ENCODE measurements around the gene PAX5.

The PAX5 gene

DNA sequence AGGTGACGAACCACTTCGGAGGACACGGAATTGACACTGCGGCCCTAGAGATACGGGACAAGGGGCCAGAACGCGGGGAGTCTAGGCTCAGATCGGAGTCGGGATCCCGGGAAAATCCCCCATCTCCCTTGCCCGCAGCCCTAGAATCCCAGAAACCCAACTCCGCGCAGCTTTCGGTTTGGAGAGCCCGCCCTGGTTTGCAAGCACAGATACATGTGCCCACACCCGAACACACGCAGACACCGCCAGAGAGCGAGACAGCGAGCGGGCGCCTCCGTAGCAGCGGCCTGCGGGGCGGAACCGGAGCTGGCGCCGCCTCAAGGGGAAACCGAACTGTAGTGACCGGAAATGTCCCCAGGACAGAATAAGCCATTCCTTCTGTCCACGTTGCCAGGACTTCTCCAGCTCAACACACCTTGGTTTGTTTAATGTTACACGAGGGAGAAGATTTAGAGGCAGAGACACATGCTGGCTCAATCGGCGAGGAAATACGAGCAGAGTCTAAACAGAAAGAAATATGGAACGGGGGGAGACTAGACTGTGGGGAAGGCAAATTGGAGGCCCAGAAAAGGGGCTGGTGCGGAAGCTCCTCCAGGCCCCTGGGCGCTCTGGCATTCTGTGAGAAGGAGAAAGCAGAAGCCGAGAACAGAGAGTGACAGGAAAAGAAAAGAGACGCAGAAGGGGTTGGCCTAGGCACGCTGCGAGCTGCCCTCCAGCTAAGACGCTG lies 2.9 kb upstream of the PAX5 start:
- DNase-seq = peak; percentile 25

DNA sequence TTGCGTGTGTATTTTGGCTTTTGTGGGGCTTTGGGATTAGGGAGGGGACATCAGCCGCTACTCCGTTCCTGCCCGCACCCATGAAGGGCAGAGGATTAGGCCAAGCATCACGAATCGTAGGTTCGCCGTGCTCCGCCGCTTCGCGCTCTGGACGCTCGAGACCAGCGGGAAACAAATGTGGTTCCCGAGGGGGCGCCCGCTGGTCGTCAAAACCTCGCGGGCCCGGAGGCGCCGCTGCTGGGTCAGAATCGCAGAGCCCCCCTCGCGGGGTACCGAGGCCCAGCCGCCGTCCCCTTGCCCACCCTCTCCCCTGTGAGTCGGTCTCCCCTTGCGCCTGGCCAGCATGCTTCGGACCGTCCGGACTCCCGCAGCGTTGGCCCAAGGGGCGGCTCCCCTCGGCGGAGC lies 2.3 kb upstream of the PAX5 start:
- DNase-seq = no peak

DNA sequence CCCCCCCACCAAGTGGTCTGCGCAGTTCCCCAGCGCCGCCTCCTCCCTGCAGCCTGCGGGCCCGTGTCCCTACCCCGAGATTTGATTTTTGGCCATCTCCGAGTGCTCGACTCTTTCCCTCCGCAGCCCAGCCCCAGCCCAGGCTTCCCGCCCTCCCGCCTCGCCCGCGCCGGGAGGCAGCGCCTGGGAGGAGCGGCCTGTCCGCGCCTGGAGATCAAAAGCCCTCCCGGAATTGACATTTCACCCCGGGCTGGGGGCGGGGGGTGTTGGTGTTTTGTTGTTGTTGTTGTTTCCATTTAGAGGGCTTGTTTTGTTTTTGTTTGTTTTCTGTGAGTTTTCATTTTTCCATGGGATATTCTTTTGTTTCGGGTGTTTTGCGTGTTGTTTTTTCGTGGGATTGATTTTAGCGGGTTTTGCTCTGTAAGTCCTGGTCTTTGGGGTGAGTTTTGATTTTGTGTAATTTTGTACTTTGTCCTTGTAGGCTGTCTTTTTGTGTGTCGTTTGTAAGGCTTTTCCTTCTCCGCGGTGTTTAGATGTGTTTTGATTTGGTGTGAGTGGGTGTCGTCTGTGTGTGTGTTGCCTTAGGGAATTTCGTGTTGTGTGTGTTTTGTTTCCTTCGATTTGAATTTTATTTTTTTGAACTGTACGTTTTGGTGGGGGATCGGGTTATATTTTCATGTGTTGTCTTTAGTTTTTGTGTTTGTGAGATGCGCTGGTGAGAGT lies 1.7 kb upstream of the PAX5 start:
- no peak for DNase-seq

DNA sequence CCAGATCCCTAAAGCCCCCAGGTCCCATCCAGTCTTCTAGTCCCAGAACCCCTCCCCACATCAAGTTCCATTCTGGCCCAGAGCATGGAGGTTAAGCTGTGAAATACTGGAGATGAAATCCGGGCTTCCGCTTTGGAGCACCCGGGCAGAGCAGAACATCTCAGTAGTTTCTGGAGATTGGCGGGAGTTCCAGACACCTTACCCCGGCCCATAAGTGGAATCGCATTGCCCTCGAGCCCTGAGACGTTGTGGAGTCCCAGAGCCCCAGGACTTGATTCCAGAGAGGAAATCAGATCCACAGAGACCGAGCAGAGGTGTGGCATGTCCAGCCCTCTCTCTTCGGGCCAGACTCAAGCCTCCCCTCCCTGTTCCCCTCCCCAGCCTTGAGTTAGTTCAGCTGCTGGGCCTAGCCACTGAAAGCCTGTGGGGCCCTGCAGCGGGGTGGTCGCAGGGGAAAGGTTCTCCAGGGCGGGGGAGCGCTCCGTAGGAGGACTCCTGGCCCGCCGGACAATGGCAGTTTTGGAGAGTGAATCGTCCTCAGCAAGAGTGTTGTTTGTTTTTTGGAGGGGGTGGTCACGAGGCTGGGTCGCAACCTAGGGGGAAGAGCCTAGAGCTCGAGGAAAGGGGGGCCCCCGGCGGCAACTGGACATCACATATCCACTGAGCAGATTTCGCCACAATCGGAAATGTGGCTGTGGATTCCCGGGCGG lies 1.0 kb upstream of the PAX5 start:
- no peak for DNase-seq

DNA sequence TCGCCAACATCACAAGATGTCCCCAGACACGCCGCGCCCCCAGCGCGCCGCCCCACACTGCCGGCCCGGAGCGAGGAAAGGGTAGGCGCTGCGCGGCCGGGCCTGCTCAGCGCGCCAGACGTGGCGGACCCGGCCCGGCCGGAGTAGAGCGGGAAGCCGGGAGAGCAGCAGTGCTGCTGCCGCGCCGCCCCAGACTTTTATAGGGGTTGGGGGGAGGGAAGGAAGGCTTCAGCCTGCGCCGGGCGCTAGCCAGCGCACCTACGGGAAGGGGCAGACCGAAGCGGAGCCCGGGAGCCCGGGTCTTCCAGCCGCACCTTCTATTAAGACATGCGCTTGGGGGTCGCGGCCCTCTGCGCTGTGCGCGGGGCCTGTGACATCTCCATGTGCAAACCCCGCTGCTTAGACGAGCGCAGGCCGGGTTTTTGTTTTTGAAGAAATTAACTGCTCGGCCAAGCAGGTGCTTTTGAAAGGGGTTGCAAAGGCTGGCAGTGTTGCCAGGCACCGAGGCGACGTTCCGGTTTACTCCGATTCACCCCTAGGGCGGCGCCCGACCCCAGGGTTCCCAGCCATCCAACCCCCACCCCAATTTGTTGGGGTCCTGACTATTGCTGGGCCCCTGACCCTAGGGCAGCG lies 353 bp upstream of the PAX5 start:
- DNase-seq = no peak

DNA sequence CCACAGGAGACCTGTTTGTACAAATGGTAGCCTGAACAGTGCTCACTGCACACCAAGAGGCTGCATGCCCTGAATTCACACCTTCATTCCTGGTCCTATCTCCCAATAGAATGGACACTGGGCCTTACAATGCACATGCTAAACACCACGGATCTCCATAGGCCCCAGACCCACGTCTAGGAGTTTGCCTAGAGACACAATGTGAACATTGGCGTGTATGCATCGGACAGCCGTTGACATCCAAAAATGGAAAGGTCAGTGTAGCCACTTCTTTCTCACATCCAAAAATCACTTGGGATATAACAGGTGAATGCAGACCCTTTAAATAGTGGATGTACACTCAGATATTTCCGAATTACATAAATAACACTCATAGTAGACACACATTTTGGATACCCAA lies 927 bp downstream of the PAX5 start:
- no peak for DNase-seq

DNA sequence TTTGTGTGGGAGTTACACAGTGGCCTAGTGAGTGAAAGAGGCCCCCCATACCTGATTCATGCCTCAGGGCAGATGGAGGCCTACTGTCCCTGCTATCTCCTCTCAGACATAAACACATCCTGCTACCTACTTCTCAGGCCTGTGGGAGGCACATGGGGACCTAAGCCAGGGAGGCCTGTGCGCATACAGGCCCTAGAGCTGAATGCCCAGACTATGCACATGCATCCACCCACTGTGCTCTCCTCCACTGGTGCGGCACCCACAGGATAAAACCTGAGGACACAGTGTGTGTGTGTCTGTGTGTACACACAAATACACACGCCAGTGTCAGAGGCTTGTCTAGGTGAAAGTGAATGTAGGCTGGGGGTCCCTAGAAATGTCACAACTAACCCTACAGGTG lies 1.4 kb downstream of the PAX5 start:
- DNase-seq = no peak

DNA sequence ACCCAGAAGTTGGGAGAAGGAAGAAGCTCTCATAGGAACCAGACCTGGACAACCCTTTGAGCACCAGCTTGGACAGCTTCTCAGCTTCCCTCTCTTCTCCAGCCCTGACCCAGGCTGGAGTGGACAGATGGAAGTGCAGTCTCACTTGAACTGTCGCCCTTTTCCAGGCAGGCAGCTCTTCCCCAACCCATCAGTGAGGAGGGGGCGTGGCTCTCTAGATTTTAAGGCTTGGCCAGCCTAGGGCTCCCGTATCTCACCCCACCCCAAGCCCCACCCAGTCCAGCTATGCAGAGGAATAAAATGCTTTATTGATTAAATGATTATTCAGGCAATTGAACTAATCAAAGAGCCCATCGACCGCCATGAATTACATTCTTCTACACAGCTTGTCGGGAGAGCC lies 2.2 kb downstream of the PAX5 start:
- DNase-seq = no peak

DNA sequence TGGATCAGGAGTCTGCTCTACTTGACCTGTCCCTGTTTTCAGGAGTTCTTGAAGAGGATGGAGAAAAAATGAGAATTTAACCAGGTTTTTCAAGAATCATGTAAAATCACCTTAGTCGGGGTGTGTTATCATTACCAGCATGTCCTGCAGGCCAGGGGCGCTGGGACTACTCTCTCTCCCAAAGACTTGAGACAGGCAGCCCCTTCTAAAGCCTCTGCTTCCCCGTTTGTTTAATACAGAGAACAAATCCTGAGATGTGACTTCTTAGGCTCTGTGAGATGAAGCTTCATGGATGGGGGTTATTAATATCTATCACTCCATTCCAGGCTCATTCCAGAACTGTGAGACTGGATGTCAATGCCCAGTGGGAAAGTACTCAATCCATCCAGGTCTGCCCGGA lies 3.0 kb downstream of the PAX5 start:
- no peak for DNase-seq

DNA sequence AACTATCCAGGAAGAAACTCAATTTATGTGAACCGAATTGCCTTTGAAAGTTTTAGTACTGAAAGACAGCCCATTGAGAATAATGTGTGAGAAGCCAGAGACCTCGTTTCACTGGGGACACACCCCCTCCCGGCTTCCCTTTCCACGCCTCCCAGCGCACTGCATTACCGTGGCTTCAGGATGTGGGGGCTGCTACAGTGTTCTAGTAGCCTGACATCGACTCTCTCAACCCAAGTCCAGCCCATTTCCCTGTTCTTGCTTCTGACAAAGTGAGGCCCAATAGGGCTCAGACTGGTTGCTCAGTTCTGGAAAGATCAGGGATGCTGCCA lies 3.5 kb downstream of the PAX5 start:
- DNase-seq = no peak

DNA sequence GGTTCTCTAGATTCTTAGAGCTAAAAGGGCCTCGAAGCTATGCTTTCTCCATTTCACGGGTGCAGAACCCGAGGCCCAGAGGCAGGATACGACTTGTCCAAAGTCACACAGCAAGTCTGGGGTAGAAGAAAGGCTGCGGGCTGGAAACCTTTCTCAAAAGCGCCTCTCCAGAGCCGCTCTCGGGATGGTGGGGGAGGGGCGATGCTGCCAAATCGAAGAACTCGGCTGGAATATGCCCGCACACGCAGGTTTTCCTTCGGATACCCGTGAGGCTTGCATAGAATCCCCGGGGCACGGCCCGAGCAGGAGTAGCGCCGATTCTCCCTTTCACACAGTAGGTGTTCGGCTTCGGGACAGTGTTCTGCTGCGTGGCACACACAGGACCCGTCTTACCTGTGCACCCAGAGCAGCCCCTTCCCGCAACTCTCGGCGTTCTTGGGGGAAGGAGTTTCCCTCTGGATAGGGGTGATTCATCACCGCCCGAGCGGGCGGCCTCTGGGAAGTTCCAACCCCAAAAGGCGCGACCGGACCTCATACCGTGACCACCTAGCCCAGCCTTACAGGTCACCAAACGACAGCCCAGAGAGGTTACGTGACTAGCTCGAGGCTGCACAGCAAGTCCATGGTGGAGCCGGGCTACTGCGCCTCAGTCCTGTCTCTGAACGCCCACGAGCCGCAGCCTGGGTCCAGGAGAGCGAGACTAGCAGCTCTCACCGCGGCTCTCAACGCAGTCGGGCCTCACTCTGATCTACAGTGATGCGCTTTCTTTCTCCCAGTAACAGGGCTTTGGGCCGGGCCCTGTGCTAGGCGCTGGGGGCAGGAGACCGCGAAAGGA lies 4.1 kb downstream of the PAX5 start:
- DNase-seq = no peak

DNA sequence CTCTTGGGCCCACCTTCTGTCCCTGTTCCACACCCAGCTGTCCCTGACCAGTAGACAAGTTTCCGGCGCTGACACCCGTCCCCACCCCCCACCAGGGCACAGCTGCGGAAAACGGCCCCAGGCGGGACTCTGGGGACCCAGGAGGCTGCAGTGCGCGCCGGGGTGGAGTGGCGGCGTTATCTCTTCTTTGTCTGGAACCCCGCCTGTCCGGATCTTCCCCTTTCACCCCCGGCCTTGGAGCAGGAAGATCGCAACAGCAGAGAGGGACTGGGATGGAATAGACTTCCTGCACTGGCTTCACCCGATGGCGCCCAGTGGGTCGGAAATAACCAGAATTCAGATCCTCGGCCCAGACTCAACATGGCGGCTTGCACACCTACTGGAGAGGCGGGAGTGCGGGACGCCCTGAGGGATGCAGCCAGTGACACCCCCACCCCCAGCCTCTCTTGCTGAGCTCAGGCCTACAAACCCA lies 4.7 kb downstream of the PAX5 start:
- no peak for DNase-seq

DNA sequence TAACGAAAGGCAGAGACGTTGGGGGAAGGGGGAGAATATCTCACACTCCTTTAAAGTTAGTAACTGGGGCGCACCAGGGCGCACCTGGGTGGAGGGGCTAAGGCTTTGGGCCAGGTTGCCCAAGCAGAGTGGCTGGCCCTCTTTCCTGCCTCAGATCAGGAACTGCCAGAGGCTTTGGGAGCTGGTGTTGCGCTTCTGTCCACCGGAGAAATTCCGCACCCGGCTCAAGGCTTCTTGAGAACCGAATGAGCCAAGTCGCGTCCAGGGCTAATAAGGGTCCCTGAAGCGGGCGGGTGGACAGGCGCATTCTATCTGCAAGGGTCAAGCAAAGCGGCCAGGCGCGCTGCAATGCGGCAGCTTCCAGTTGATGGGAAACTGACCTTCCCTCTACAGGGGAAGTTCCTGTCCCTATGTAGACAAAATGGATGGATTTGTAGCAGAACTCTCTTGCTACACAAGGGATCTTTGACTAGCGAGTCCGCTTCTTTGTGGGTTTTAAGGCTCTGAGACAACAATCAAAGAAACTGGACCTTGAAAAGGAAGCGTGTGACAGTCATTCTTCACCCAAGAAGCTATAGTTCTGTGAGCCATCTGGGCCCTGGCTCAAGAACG lies 5.5 kb downstream of the PAX5 start:
- DNase-seq = no peak

DNA sequence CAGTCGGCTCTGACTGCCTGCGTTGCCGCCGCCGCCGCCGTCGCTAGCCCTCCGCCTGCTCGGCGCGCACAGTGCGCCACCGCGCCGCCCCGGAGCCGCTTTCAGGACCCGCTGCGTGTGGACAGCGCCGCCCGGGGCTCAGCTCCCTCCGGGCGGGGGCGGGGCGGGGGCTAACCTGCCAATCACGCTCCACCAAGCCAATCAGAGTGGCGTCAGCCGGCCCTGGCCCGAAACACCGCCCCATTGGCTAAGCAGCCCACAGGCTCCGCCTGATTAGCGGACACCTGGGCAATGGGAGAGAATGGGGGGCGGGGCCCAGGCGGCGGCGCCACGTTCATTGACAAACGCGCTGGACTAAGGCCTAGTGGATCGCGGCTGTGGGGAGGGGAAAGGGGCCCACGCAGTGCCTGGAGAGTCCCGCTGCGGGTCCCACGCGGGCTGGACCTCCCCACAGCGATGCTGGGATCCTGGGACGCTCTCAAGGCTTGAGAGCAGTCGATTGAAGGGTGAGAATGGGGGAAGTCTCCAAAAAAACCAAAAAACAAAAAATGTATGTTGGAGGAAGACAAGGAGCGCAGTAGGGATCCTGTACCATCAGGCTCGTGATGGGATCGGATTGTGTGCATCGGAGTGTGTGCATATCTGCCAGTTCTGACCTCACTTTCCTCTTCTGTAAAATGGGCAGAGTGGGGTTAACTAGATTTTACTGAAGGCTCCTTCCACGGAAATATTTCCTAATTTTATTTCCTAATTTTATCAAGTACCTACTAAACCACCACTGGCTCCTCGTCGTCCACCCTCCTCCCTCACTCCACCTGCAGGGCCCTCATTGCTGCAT lies 6.3 kb downstream of the PAX5 start:
- peak; percentile 79 for DNase-seq

DNA sequence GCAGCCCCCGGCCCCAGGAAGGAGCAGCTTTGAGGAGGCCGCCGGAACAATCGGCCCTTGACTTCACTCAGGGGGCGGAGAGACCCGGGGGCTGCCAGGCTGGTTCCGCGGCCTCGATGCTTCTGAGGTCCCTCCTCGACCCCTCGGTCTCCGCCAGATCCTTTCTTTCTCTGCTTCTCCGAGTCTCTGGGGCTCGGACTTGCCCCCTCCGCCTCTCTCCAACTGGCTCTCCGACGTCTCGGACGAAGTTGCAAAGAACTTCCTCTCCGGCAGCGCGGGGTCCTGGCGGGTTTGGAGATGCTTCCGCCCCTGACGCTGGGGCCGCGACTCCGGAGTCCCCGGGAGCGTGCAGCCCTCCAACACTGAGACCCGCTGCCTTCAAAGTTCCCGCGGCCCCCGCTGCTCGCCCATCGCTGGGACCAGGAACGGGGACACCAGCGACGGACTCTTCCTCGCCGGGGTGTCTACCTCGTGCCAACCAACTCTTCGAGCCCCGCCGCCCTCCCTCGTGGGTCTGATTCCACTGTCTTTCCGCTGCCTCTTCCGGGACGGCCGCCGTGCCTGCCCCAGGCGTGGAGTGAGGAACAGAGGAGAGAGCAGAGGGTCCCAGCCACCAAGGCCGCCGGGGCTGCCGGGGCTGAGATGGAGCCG lies 7.0 kb downstream of the PAX5 start:
- no peak for DNase-seq

DNA sequence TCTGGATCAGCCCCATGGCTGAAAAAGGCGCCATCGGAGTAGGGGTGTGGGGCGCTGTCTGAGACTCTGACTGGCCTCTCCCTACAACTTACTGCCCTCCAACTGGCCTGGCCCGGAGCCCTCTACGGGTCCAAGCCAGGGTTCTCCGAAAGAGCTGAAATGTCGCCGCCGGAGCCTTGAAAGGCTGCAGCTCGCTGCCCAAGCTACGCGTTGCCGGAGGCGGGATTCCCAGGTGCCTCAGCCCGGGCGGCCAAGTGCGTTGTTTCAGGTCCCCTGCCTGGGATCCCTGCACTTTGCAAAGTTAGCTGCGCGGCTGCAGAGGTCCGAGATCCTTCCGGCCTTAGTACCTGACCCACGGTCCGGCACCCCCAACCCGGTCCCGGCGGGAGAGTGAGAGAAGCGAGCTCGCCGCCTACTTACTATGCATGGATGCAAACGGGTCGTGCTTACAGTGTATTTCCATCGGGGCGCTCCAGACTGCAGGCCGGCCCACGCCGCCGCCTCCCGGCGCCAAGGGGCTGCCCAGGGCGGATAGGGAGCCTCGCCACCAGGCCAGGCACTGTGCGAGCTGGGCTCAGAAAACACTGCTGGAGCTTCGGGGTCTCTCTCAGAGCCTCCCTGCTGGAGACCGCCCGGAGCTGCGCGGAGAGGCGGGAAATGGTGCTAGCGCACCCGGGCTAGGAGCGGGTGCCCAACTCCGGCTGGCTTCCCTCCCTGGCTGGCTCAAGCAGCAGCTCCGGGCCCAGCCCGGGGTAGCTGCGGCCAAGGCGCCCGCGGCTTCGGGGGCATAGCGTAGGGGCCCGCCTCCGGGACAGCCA lies 7.7 kb downstream of the PAX5 start:
- DNase-seq = no peak

DNA sequence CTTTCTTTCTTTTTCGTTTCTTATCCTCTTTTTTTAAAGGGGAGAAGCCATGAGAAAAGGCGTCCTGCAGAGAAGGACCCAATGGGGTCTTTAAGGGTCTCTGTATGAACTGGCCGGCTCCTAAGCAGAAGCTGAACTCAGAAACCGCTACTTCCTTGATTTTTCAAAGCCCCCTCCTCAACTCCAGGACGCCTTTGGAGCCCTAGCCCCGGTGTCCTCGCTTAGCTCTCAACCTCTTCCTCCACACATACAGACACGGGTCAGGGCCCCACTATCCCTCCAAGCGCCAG lies 8.3 kb downstream of the PAX5 start:
- no peak for DNase-seq

DNA sequence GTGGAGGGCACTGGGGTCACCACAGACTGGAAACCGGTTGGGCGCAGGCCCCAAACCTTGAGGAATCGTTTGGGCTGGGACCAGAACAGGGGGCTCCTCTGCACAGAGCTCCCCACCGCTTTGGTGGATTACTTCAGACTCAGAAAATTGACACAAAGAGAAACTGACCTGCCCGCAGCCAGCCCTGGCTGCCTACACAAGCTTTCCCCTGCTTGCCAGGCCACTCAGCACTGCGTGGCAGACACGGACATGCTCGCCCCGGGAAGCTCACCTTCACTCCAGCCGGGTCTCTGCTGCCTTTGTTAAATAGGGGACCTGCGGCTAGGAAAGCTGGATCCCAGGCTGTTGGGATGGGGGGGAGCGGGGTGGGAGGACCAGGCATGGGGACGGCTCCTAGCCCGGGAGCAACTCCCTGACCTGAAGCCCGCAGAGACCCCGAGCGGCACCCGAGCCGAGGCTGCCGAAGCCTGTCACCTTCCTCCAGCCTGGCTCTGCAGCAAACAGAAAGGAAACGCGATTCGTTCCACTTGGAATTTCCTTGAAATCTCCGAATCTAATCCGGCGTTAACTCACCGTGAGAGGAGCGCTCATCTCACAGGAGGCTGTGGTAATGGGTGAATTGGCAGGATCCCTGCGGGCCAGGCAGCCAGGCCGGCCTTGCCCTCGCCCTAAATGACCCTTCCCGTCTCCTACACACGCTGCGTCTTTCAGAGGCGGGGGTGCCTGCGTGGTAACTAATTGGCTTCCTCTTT lies 8.8 kb downstream of the PAX5 start:
- DNase-seq = no peak

DNA sequence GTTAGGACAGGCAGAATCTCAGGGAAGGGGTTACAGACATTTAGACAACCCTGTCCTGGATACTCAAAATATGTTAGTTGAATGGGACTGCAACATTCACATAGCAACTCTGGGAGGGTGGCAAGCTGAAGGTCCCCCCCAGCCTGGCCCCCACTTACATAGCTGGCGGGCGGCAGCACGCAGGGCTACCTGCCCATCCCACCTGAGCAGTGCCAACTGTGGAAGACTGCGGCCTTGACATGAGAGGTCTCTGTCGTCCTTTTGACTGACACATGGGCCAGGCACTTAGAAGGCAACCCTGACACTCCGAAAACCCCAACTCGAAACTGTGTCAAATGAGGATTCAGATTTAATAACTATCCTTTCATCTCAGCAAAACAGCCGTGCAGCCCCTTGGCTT lies 16.5 kb downstream of the PAX5 start:
- no peak for DNase-seq
